Stomach (tissue), 9 donors: ENCODE results near the gene DNAI4. TPM values are rescaled to one million over a fixed set of nuclear protein-coding genes. Genes with fewer than 3 reads are reported as not detected.

Source experiments
- DNase-seq, 2 donors: peaks; one replicate each; pipeline versions ENCODE4 v3.0.0 to v3.0.0-alpha.2; 2013 to 2019
- H3K27ac ChIP-seq, 5 donors: fragments of 200-600 bp in 4 of 5; sonication (generic) in 4 of 5; one replicate each; pipeline ENCODE4 v1.5.1; 2013 to 2019; ENCODE audit warnings: mild to moderate bottlenecking in 1 of 5, moderate library complexity in 1 of 5
- H3K27me3 ChIP-seq, 3 donors: fragments of 200-600 bp; sonication (generic); one replicate each; pipeline ENCODE4 v1.5.1; 2017 to 2019; ENCODE audit warnings: mixed run types in 1 of 3
- H3K36me3 ChIP-seq, 4 donors: fragments of 200-600 bp; sonication (generic); 1 replicate in 3 of 4; 2 replicates in 1 of 4; pipeline ENCODE4 v1.5.1; 2016 to 2019
- H3K4me1 ChIP-seq, 4 donors: fragments of 200-600 bp; sonication (generic); one replicate each; pipeline ENCODE4 v1.5.1; 2016 to 2019
- H3K4me3 ChIP-seq, 4 donors: fragments of 200-600 bp; sonication (generic) in 3 of 4; one replicate each; pipeline ENCODE4 v1.5.1; 2016 to 2019; ENCODE audit warnings: mild to moderate bottlenecking in 1 of 4
- H3K9me3 ChIP-seq, 4 donors: fragments of 200-600 bp; sonication (generic); one replicate each; pipeline ENCODE4 v1.5.1; 2016 to 2019
- EP300 ChIP-seq: sonication (generic); formaldehyde crosslinking; IDR thresholded peaks from one replicate; pipeline ENCODE4 v1.6.1; 2017; ENCODE audit warnings: antibody characterized with exemption
- WGBS, 5 donors: extraction: QIAGEN DNeasy Blood & Tissue Kit in 3 of 5; methylation state at CpG; one replicate each; pipeline versions ENCODE4 v1.1.5 to v1.1.7; 2013 to 2018; 5-methylcytosine and 5-hydroxymethylcytosine counted together
- intact Hi-C: fragments of 100-400 bp; cut with DNase I; formaldehyde crosslinking; loops from one replicate; pipeline ENCODE4 v1.15.1; 2023; ENCODE audit warnings: low total_unique reads
- polyA plus RNA-seq, 3 donors: library from polyadenylated mRNA; stranded (reverse); fragments of 200-250 nt; gene quantifications; one replicate each; pipeline ENCODE4 v1.2.3, GENCODE V29; 2013
- total RNA-seq, 5 donors: library from RNA; depleted of rRNA; stranded (reverse); fragments of >200 nt; gene quantifications; one replicate each; pipeline versions ENCODE4 v1.1.0 to v1.2.3, GENCODE V29; 2014 to 2016
- TF ChIP-seq, protein P1 (sequence below), 7 experiments: fragments of 450-650 bp in 4 of 7; fragments of 200-600 bp in 3 of 7; sonication (generic) in 3 of 7; IDR thresholded peaks; one replicate each; pipeline ENCODE4 v1.5.1; 2016 to 2019; ENCODE audit warnings: antibody characterized with exemption in 7 of 7, control low read depth in 2 of 7, mild to moderate bottlenecking in 1 of 7
- donor health status: healthy with polysubstance abuse.
- donor health status: Bipolar disorder and iron deficiency.
- donor health status: healthy.

DNAI4 gene
- total and polyA plus RNA-seq, 8 donors = 0.44 to 9.5 (median 6.2) TPM; not detected in 1

DNA sequence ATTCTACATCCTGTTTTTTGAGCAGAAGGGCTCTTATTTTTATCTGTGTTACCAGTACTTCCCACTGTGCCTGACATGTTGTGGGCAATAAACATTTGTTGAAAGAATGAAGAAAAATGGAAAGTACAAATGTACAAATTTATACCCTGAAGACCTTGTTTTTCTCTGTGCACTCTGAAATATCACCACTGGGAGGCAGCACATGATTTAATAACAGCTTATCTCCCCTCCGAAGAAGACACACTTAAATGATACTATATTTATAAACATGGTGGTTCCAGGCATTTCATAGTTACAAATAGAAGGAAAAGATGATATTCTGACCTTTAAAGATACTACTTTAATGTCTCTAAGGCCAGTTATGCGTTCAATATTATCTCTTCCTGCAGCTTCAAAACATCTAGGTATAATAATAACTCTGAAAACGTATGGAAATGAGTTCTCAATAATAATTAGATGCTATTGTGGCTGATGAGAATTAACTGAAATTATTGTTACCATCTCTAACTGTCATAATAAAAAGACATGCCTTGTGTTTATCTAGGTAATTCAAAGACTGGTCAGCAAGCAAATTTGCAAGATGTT is 159.6 kb downstream of the DNAI4 start:
- no peaks in the 10 kb centered on the region for H3K9me3 ChIP-seq
- DNase-seq = peak; percentile 27 to 73
- H3K4me3 ChIP-seq = no peak overlapping the region
- H3K27me3 ChIP-seq = no peaks in the 10 kb centered on the region
- no peak for TF ChIP-seq EP300
- TF ChIP-seq, protein P1, sequence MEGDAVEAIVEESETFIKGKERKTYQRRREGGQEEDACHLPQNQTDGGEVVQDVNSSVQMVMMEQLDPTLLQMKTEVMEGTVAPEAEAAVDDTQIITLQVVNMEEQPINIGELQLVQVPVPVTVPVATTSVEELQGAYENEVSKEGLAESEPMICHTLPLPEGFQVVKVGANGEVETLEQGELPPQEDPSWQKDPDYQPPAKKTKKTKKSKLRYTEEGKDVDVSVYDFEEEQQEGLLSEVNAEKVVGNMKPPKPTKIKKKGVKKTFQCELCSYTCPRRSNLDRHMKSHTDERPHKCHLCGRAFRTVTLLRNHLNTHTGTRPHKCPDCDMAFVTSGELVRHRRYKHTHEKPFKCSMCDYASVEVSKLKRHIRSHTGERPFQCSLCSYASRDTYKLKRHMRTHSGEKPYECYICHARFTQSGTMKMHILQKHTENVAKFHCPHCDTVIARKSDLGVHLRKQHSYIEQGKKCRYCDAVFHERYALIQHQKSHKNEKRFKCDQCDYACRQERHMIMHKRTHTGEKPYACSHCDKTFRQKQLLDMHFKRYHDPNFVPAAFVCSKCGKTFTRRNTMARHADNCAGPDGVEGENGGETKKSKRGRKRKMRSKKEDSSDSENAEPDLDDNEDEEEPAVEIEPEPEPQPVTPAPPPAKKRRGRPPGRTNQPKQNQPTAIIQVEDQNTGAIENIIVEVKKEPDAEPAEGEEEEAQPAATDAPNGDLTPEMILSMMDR (IDR thresholded peaks at IDR 0.05) = peak in 5 of 7 experiments; percentile 58 to 71 (median 67)
- H3K4me1 ChIP-seq = no peaks in the 10 kb centered on the region
- no peaks in the 10 kb centered on the region for H3K36me3 ChIP-seq
- 14 to 24% (median 18%) methylated on average over 3 of the region's 3 CpGs for WGBS, 5 donors
- H3K27ac ChIP-seq = no peak overlapping the region
- intact Hi-C loops = loop anchor here (5.0 kb wide), 1 partner anchor 392 kb away; no protein-coding TSS in a partner anchor

Other genes starting within 250 kb of the DNAI4 start
- gene DYNLT5, start 172.4 kb downstream of the DNAI4 start, total RNA-seq = 1 to 10 TPM in 2 of 5 donors, not detected in 3; 1.3 to 2.4 TPM
- gene DYNLT5, start 172.4 kb downstream of the DNAI4 start, polyA plus RNA-seq = 1 to 10 TPM in 1 of 3 donors, under 1 TPM in 2; 0.37 to 1.2 (median 0.38) TPM
- not detected for gene INSL5, start 123.6 kb downstream of the DNAI4 start, total RNA-seq
- gene INSL5, start 123.6 kb downstream of the DNAI4 start, polyA plus RNA-seq = not detected
- gene MIER1, start 134 bp upstream of the DNAI4 start, total RNA-seq = 10 to 100 TPM in 4 of 5 donors, 1 to 10 TPM in 1; 6.4 to 57.6 (median 34.1) TPM
- 10 to 100 TPM; 11.0 to 25.1 (median 12.7) TPM for gene MIER1, start 134 bp upstream of the DNAI4 start, polyA plus RNA-seq
- gene SLC35D1, start 129.3 kb upstream of the DNAI4 start, total RNA-seq = 10 to 100 TPM in 4 of 5 donors, 1 to 10 TPM in 1; 8.8 to 40.8 (median 19.4) TPM
- gene SLC35D1, start 129.3 kb upstream of the DNAI4 start, polyA plus RNA-seq = 1 to 10 TPM; 1.7 to 4.0 (median 2.3) TPM
- not detected for gene C1orf141, start 210.1 kb upstream of the DNAI4 start, total RNA-seq
- not detected for gene C1orf141, start 210.1 kb upstream of the DNAI4 start, polyA plus RNA-seq
- 1 to 10 TPM in 1 of 5 donors, not detected in 4; 1.3 TPM for gene IL23R, start 241.6 kb upstream of the DNAI4 start, total RNA-seq
- gene IL23R, start 241.6 kb upstream of the DNAI4 start, polyA plus RNA-seq = not detected